ACC112 (cell line): Measurements from ENCODE around the gene CD1E.

Source experiments
- H2AFZ ChIP-seq: fragments of 200-600 bp; sonication (generic); one replicate; pipeline ENCODE4 v1.6.0; 2017; ENCODE audit warnings: antibody characterized with exemption, low read length; ENCODE audit not compliant: unreplicated experiment
- H3K27ac ChIP-seq: fragments of 200-600 bp; sonication (generic); 2 replicates; pipeline ENCODE4 v1.5.1; 2014; ENCODE audit warnings: low read depth, mild to moderate bottlenecking, antibody characterized with exemption, low read length, moderate library complexity
- H3K27me3 ChIP-seq: fragments of 200-600 bp; sonication (generic); 2 replicates; pipeline ENCODE4 v1.6.1; 2014; ENCODE audit warnings: mild to moderate bottlenecking, antibody characterized with exemption, low read length, moderate library complexity, mixed read lengths; ENCODE audit not compliant: insufficient read depth
- H3K36me3 ChIP-seq: fragments of 200-600 bp; sonication (generic); 2 replicates; pipeline ENCODE4 v1.6.1; 2016; ENCODE audit warnings: mild to moderate bottlenecking, antibody characterized with exemption, low read length, moderate library complexity, mixed read lengths; ENCODE audit not compliant: insufficient read depth
- H3K4me1 ChIP-seq: fragments of 200-600 bp; sonication (generic); one replicate; pipeline ENCODE4 v1.6.1; 2016; ENCODE audit warnings: low read length, mixed read lengths; ENCODE audit not compliant: insufficient read depth, unreplicated experiment, control insufficient read depth
- H3K4me3 ChIP-seq: fragments of 200-600 bp; sonication (generic); 2 replicates; pipeline ENCODE4 v1.5.1; 2014; ENCODE audit warnings: mild to moderate bottlenecking, low read depth, low read length
- H3K79me2 ChIP-seq: fragments of 200-600 bp; sonication (generic); one replicate; pipeline ENCODE4 v1.6.0; 2016; ENCODE audit warnings: low read length; ENCODE audit not compliant: control insufficient read depth, unreplicated experiment, insufficient read depth

Gene CD1E

GRCh38 chr1:158353303-158354075 lies at the start of gene CD1E:
TSS of gene CD1E (plus strand) at chr1:158353894. CDS start at chr1:158353989, 95 bp downstream.
- Histone ChIP-seq H2AFZ (no peak within 1 kb of the TSS), H3K27ac (no peak within 1 kb of the TSS), H3K4me3 (no peak within 1 kb of the TSS), H3K79me2 (no peaks in the 10 kb centered on the region), H3K36me3 (no peaks in the 10 kb centered on the region), H3K27me3 (no peaks in the 10 kb centered on the region), H3K4me1 (no peaks in the 10 kb centered on the region)

- H3K27ac ChIP-seq = no peak overlapping the region
- H3K36me3 ChIP-seq = no peaks in the 10 kb centered on the region
- no peaks in the 10 kb centered on the region for H3K4me1 ChIP-seq
- no peaks in the 10 kb centered on the region for H3K27me3 ChIP-seq
- H2AFZ ChIP-seq = no peak overlapping the region
- no peaks in the 10 kb centered on the region for H3K79me2 ChIP-seq
- H3K4me3 ChIP-seq = no peak overlapping the region
Observed at GRCh38 chr1:158310623-158311022, 43.1 kb upstream of the CD1E start.

GRCh38 chr1:158311066-158311465 lies 42.6 kb upstream of the CD1E start:
- Histone ChIP-seq H3K36me3 (no peaks in the 10 kb centered on the region), H3K27me3 (no peaks in the 10 kb centered on the region), H3K4me3 (no peak overlapping the region), H2AFZ (no peak overlapping the region), H3K27ac (no peak overlapping the region), H3K4me1 (no peaks in the 10 kb centered on the region), H3K79me2 (no peaks in the 10 kb centered on the region)

GRCh38 chr1:158323866-158324265 lies 29.8 kb upstream of the CD1E start:
- no peaks in the 10 kb centered on the region for H3K36me3 ChIP-seq
- no peak overlapping the region for H3K4me3 ChIP-seq
- no peaks in the 10 kb centered on the region for H3K4me1 ChIP-seq
- H2AFZ ChIP-seq = no peak overlapping the region
- H3K79me2 ChIP-seq = no peaks in the 10 kb centered on the region
- H3K27me3 ChIP-seq = no peaks in the 10 kb centered on the region
- H3K27ac ChIP-seq = no peak overlapping the region

- Histone ChIP-seq H3K27ac (no peak overlapping the region), H3K4me1 (no peaks in the 10 kb centered on the region), H3K36me3 (no peaks in the 10 kb centered on the region), H3K79me2 (no peaks in the 10 kb centered on the region), H2AFZ (no peak overlapping the region), H3K27me3 (no peaks in the 10 kb centered on the region), H3K4me3 (no peak overlapping the region)
Observed at GRCh38 chr1:158324395-158324794, 29.3 kb upstream of the CD1E start.

GRCh38 chr1:158327481-158327880 lies 26.2 kb upstream of the CD1E start:
- peaks cover 5% of the 10 kb centered on the region; the same call in 1 of the 2 replicates for H3K27me3 ChIP-seq
- H3K4me1 ChIP-seq = no peaks in the 10 kb centered on the region
- no peak overlapping the region for H3K4me3 ChIP-seq
- H2AFZ ChIP-seq = no peak overlapping the region
- no peaks in the 10 kb centered on the region for H3K36me3 ChIP-seq
- no peak overlapping the region for H3K27ac ChIP-seq
- no peaks in the 10 kb centered on the region for H3K79me2 ChIP-seq

- H3K27ac ChIP-seq = no peak overlapping the region
- no peaks in the 10 kb centered on the region for H3K36me3 ChIP-seq
- no peaks in the 10 kb centered on the region for H3K4me1 ChIP-seq
- no peak overlapping the region for H3K4me3 ChIP-seq
- peaks cover 5% of the 10 kb centered on the region; the same call in 1 of the 2 replicates for H3K27me3 ChIP-seq
- H2AFZ ChIP-seq = no peak overlapping the region
- no peaks in the 10 kb centered on the region for H3K79me2 ChIP-seq
Observed at GRCh38 chr1:158328426-158328825, 25.3 kb upstream of the CD1E start.

GRCh38 chr1:158329300-158329699 lies 24.4 kb upstream of the CD1E start:
- Histone ChIP-seq H3K4me1 (no peaks in the 10 kb centered on the region), H3K79me2 (no peaks in the 10 kb centered on the region), H3K27ac (no peak overlapping the region), H3K4me3 (no peak overlapping the region), H3K36me3 (no peaks in the 10 kb centered on the region), H3K27me3 (peaks cover 5% of the 10 kb centered on the region; the same call in 1 of the 2 replicates), H2AFZ (no peak overlapping the region)

GRCh38 chr1:158329733-158330132 lies 24.0 kb upstream of the CD1E start:
- no peak overlapping the region for H2AFZ ChIP-seq
- no peak overlapping the region for H3K4me3 ChIP-seq
- no peak overlapping the region for H3K27ac ChIP-seq

GRCh38 chr1:158330391-158331105 lies 23.1 kb upstream of the CD1E start:
- no peak overlapping the region for H2AFZ ChIP-seq
- H3K27ac ChIP-seq = no peak overlapping the region
- H3K4me3 ChIP-seq = no peak overlapping the region
- H3K4me1 ChIP-seq = no peaks in the 10 kb centered on the region
- H3K36me3 ChIP-seq = no peaks in the 10 kb centered on the region
- no peaks in the 10 kb centered on the region for H3K79me2 ChIP-seq
- peaks cover 5% of the 10 kb centered on the region; the same call in 1 of the 2 replicates for H3K27me3 ChIP-seq

More at GRCh38 chr1:158329733-158330132, 24.0 kb upstream of the CD1E start:
- no peaks in the 10 kb centered on the region for H3K36me3 ChIP-seq
- no peaks in the 10 kb centered on the region for H3K4me1 ChIP-seq
- H3K27me3 ChIP-seq = peaks cover 5% of the 10 kb centered on the region; the same call in 1 of the 2 replicates
- no peaks in the 10 kb centered on the region for H3K79me2 ChIP-seq

- H3K4me3 ChIP-seq = no peak overlapping the region
- H3K4me1 ChIP-seq = no peaks in the 10 kb centered on the region
- H3K79me2 ChIP-seq = no peaks in the 10 kb centered on the region
- H3K27me3 ChIP-seq = peaks cover 5% of the 10 kb centered on the region; the same call in 1 of the 2 replicates
- no peak overlapping the region for H2AFZ ChIP-seq
- no peak overlapping the region for H3K27ac ChIP-seq
- H3K36me3 ChIP-seq = no peaks in the 10 kb centered on the region
Observed at GRCh38 chr1:158331106-158331425, 22.6 kb upstream of the CD1E start.
